Measurements from ENCODE around the gene FAM229B.
"Not testable (repeated sequence)": the region's sequence is repeated elsewhere in the genome, so short reads cannot be mapped to it uniquely, and the experiment has no call there.

Gene FAM229B

GRCh38 chr6:112087916-112088315 is 525 bp downstream of the FAM229B start:
- H3K27ac ChIP-seq (ENCODE audit: low read length): peak overlapping the region; percentile 72; the same call in 1 of the 2 replicates
- TF ChIP-seq EZH2 (IDR thresholded peaks at IDR 0.05; ENCODE audit: borderline replicate concordance, low read depth, low read length, severe bottlenecking): no peak
- no peak for TF ChIP-seq CTCF (IDR thresholded peaks at IDR 0.05; ENCODE audit: borderline replicate concordance, extremely low read depth, low read length, poor library complexity, severe bottlenecking)
- no peaks in the 10 kb centered on the region for H3K9me3 ChIP-seq (ENCODE audit: insufficient read depth, low read length, severe bottlenecking)
- no peak for DNase-seq
- H3K4me1 ChIP-seq (ENCODE audit: insufficient read depth, low read length): peaks cover 32% of the 10 kb centered on the region
- peak overlapping the region; percentile 87 for H2AFZ ChIP-seq (ENCODE audit: low read depth, low read length)
- peak overlapping the region; percentile 75 to 81 for H3K4me3 ChIP-seq (ENCODE audit: low read depth in 1 of 2, low read length in 2 of 2)
- no peaks in the 10 kb centered on the region for H4K20me1 ChIP-seq (ENCODE audit: insufficient read depth, low read length)
- peaks cover 6% of the 10 kb centered on the region for H3K79me2 ChIP-seq (ENCODE audit: insufficient read depth, low read length)
- H3K27me3 ChIP-seq (ENCODE audit: insufficient read depth, low read length, poor library complexity): no peaks in the 10 kb centered on the region
- H3K36me3 ChIP-seq (ENCODE audit: insufficient read depth, low read length): peaks cover 21% of the 10 kb centered on the region
- peak overlapping the region; percentile 74 for H3K4me2 ChIP-seq (ENCODE audit: insufficient read depth, low read length)
- no peak for ATAC-seq (ENCODE audit: insufficient read depth, low read depth)
- peak overlapping the region; percentile 73 for H3K9ac ChIP-seq (ENCODE audit: low read depth, low read length)

- Histone ChIP-seq H3K4me2 (ENCODE audit: insufficient read depth, low read length) (no peak overlapping the region), H4K20me1 (ENCODE audit: insufficient read depth, low read length) (no peaks in the 10 kb centered on the region), H3K9ac (ENCODE audit: low read depth, low read length) (no peak overlapping the region), H3K27ac (ENCODE audit: low read length) (no peak overlapping the region), H2AFZ (ENCODE audit: low read depth, low read length) (no peak overlapping the region), H3K36me3 (ENCODE audit: insufficient read depth, low read length) (no peaks in the 10 kb centered on the region; the same call in 1 of the 2 replicates), H3K9me3 (ENCODE audit: insufficient read depth, low read length, severe bottlenecking) (no peaks in the 10 kb centered on the region), H3K79me2 (ENCODE audit: insufficient read depth, low read length) (no peaks in the 10 kb centered on the region), H3K4me1 (ENCODE audit: insufficient read depth, low read length) (no peaks in the 10 kb centered on the region), H3K27me3 (ENCODE audit: insufficient read depth, low read length, poor library complexity) (no peaks in the 10 kb centered on the region), H3K4me3 (ENCODE audit: low read depth in 1 of 2, low read length in 2 of 2) (no peak overlapping the region)
- TF ChIP-seq CTCF (IDR thresholded peaks at IDR 0.05; ENCODE audit: borderline replicate concordance, extremely low read depth, low read length, poor library complexity, severe bottlenecking): no peak
- no peak for TF ChIP-seq EZH2 (IDR thresholded peaks at IDR 0.05; ENCODE audit: borderline replicate concordance, low read depth, low read length, severe bottlenecking)
- DNase-seq (no peak), ATAC-seq (ENCODE audit: insufficient read depth, low read depth) (no peak)
Observed at GRCh38 chr6:112096901-112097300, 9.5 kb downstream of the FAM229B start.

- no peak overlapping the region for H3K27ac ChIP-seq (ENCODE audit: low read length)
- no peak for DNase-seq
- no peaks in the 10 kb centered on the region for H3K79me2 ChIP-seq (ENCODE audit: insufficient read depth, low read length)
- no peak overlapping the region for H3K4me2 ChIP-seq (ENCODE audit: insufficient read depth, low read length)
- no peak overlapping the region for H2AFZ ChIP-seq (ENCODE audit: low read depth, low read length)
- no peak overlapping the region for H3K4me3 ChIP-seq (ENCODE audit: low read depth in 1 of 2, low read length in 2 of 2)
- TF ChIP-seq CTCF (IDR thresholded peaks at IDR 0.05; ENCODE audit: borderline replicate concordance, extremely low read depth, low read length, poor library complexity, severe bottlenecking): no peak
- no peak for TF ChIP-seq EZH2 (IDR thresholded peaks at IDR 0.05; ENCODE audit: borderline replicate concordance, low read depth, low read length, severe bottlenecking)
- no peaks in the 10 kb centered on the region for H3K4me1 ChIP-seq (ENCODE audit: insufficient read depth, low read length)
- H3K9me3 ChIP-seq (ENCODE audit: insufficient read depth, low read length, severe bottlenecking): no peaks in the 10 kb centered on the region
- no peaks in the 10 kb centered on the region; the same call in 1 of the 2 replicates for H3K36me3 ChIP-seq (ENCODE audit: insufficient read depth, low read length)
- no peaks in the 10 kb centered on the region for H4K20me1 ChIP-seq (ENCODE audit: insufficient read depth, low read length)
- H3K9ac ChIP-seq (ENCODE audit: low read depth, low read length): no peak overlapping the region
- H3K27me3 ChIP-seq (ENCODE audit: insufficient read depth, low read length, poor library complexity): no peaks in the 10 kb centered on the region
- no peak for ATAC-seq (ENCODE audit: insufficient read depth, low read depth)
Observed at GRCh38 chr6:112100561-112100960, 13.2 kb downstream of the FAM229B start.

- H3K4me3 ChIP-seq (ENCODE audit: low read depth in 1 of 2, low read length in 2 of 2); H3K9me3 ChIP-seq (ENCODE audit: insufficient read depth, low read length, severe bottlenecking); H3K9ac ChIP-seq (ENCODE audit: low read depth, low read length); H3K79me2 ChIP-seq (ENCODE audit: insufficient read depth, low read length); DNase-seq; H3K4me2 ChIP-seq (ENCODE audit: insufficient read depth, low read length); H3K27ac ChIP-seq (ENCODE audit: low read length); H2AFZ ChIP-seq (ENCODE audit: low read depth, low read length); H3K36me3 ChIP-seq (ENCODE audit: insufficient read depth, low read length); H4K20me1 ChIP-seq (ENCODE audit: insufficient read depth, low read length); ATAC-seq (ENCODE audit: insufficient read depth, low read depth); H3K4me1 ChIP-seq (ENCODE audit: insufficient read depth, low read length): not testable (repeated sequence)
- peaks cover 11% of the 10 kb centered on the region for H3K27me3 ChIP-seq (ENCODE audit: insufficient read depth, low read length, poor library complexity)
Observed at GRCh38 chr6:112106026-112106425, 18.6 kb downstream of the FAM229B start.

Measured in DND-41 (cell line).